NCI-H345 treated with DMSO at 0.1 percent for 48 hours (cell line): ENCODE measurements around the gene RBM14.
"Not testable (repeated sequence)": the region's sequence is repeated elsewhere in the genome, so short reads cannot be mapped to it uniquely, and the experiment has no call there.

Experiments used
- DNase-seq: peaks from one replicate; lab custom pipeline; 2025; ENCODE audit not compliant: unreplicated experiment; lab: John Stamatoyannopoulos, UW

The RBM14 gene

DNA sequence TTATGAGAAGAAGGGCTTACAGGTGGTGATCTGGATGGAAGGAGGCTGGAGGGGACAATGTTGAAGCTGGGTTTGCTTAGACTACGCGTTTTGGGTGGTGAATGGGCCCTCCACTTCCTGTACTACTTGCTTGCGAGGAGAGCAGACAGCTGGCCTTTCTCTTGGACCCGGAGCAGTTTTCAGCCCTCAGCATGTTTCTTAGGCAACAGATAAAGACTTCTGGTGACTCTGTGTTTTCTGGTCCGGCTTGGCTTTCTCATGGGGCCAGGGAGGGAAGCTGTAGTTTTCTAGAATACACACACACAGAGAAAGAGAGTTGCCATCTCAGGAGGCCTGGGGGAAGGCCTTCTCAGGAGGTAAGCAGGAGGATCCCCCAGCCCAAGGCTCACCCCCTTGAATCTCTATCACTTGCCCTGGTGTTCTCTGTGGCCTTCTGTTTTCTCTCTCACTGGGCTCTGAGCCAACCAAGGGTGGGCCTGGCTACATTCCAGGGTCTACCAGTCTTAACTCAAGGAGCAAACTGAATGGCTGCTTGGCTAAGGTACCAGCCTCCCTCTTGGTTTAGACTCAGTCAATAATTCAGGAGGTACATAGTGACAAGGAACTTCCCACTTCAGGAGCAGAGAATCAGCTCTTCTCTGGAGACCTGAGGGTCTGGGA lies 21.1 kb upstream of the RBM14 start:
- no peak for DNase-seq

DNA sequence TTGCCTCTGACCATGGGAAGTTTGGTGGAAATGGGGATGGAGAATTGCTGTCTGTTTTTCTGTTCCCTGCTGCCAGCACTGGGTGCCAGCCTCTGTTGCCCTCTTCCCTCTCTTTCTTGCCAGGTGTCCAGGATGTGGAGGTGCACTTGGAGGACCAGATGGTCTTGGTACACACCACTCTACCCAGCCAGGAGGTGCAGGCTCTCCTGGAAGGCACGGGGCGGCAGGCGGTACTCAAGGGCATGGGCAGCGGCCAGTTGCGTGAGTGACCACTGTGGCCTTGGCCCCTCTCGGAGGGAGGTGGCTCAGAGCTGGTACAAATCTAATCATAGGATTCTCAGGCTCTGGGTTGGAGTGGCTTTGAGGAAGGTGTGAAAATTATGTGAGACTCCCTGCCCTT lies 17.4 kb upstream of the RBM14 start:
- DNase-seq: no peak

DNA sequence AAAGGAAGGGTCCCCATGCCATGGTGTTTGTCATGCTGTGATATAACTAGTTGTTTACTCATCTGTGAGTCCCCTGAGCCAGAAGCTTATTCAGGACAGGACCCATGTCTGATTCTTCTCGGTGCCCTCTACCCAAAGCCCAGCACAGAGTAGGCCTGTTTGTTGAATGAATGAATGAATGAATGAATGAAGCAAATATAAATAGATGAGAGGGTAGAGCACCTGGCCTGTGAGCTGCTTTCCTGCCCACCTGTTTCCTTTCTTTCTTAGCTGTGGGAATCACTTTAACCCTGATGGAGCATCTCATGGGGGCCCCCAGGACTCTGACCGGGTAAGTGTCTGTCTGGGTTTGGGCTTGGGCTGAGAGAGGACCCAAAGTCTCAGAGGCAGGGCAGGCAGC lies 16.2 kb upstream of the RBM14 start:
- DNase-seq: no peak

DNA sequence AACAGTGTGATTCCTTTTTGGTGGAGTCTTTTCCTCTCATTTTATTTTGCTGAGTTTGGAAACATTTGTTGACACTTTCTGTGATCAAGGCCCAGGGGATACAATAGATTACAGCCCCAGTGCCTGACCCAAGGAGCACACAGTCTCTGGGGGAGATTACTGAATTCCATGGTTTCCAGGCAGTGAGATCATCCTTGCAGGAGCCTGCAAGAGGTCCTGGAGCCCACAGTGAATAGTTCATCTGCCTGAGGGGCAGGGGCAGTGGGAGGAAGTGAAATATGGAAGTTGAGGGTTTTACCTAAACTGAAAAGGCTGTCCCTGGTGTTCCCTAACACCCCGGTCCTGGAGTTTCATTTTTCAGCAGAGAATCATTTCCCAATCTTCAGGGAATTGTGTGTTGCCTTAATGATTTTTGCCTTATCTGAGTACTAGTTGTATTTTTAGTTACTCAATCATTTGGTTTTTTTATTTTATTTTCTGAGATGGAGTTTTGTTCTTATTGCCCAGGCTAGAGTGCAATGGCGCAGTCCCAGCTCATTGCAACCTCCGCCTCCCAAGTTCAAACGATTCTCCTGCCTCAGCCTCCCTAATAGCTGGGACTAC lies 15.7 kb upstream of the RBM14 start:
- DNase-seq: no peak

DNA sequence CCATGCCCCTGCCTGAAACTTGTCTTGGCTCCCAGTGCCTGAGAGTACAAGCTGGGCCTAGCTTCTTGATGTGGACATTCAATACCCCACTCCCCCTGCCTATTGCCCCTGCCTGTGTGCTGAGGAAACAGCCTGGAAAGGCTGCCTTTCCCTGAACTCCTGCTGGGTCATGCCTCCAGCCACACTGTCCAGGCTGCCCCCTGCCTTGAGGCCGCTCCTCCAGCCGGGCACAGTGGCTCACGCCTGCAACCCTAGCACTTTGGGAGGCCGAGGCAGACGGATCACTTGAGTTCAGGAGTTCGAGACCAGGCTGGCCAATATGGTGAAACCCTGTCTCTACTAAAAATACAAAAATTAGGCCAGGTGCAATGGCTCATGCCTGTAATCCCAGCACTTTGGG lies 13.4 kb upstream of the RBM14 start:
- DNase-seq: no peak

DNA sequence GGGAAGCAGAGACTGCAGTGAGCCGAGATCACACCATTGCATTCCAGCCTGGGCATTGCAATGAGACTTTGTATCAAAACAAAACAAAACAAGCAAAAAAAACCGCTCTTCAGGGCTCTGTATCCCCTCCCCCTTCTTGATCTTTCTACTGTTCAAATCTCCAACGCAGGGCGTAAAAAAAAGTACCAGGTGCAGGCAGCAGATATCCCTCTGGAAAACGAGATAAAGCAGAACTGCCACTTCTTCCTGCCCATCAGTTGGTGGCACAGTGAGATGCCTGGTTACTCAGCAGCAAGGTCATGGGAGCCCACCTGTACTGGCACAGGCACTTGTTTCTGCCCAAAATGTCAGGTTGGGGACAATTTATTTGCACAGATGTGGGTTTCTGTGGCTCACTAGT lies 12.3 kb upstream of the RBM14 start:
- no peak for DNase-seq

DNA sequence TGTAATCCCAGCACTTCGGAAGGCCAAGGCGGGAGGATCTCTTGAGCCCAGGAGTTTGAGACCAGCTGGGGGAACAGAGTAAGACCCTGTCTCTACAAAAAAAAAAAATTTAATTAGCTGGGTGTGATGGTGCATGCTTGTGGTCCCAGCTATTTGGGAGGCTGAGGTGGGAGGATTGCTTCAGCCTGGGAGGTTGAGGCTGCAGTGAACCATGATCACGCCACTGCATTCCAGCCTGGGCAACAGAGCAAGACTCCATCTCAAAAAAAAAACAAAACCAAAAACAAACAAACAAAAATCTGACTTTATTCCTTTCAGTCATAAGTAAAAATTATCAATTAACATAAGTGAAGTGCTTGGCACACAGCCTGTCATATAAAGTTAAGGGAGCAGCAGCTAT lies 9.8 kb upstream of the RBM14 start:
- DNase-seq: not testable (repeated sequence)

DNA sequence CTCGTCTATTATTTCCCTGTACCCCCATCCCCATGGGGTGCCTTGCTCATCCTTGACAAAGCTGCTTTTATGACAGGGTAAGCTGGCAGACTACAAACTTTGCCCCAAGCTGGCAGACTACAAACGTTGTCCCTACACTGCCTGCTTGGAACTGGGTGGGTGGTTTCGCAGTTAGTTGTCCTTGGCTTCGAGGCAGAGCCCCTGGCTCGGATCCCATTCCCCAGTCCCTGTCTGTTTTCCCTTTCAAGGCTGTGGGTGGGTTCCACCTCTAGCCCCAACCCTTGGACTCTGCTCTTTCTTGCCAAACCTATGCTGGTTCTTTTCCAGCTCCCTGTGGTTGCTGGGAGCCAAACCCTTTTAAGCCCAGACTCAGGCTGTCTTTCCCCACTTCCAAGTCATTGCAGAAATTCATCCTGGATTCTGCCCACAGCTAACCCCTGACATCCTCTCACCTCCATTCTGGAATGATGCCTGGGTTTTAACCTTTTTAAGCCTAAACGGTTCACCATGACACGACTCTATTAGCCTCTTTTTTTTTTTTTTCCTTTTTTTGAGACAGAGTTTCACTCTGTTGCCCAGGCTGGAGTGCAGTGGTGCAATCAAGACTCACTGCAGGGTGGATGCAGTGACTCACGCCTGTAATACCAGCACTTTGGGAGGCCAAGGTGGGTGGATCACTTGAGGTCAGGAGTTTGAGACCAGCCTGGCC lies 9.2 kb upstream of the RBM14 start:
- DNase-seq: no peak

DNA sequence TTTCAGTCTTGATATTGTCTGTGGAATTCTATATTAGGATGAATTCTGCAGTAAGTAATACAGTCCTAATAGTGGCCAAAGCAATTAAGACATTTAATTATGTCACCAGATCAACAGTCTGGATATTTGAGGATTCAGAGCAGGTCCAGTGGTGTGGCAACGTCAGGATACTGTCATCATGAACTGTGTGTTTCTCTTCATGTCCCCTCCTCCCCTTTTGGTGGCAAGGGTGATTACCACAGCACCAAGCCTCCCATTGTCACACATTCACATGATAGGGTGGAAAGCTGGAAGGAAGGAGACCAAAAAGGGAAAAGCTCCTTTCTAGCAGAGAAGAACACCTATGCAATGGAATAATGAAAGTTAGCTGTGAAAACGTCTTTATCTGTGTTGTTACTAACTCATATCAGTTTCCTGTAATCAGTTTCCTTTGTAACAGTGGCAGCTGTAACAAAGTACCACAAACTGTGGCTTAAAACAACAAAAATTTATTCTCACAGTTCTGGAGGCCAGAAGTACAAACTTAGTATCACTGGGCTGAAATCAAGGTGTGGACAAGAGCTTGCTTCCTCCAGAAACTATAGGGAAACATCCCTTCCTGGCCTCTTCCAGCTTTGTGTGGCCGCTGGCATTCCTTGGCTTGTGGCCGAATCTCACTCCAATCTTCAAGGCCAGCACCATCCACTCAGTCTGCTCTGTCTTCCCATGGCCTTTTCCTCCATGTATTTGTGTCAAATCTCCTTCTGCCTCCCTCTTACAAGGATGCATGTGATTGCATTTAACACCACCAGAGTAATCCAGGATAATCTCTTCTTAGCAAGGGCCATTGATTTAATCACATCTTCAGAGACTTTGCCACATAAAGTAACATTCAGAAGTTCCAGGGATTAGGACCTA lies 6.5 kb upstream of the RBM14 start:
- DNase-seq: no peak

DNA sequence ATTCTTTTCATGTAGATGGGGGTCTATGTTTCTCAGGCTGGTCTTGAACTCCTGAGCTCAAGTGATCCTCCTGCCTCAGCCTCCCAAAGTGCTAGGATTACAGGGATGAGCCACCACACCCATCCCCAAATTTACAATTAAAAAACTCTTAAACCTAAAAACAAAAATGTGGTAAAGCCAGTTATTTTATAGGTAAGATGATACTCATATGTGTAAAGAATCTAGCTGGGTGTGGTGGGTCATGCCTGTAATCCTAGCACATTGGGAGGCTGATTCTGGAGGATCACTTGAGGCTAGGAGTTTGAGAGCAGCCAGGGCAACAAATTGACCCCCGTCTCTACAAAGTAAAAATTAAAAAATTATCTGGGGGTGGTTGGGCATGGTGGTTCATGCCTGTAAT lies 4.0 kb upstream of the RBM14 start:
- no peak for DNase-seq

DNA sequence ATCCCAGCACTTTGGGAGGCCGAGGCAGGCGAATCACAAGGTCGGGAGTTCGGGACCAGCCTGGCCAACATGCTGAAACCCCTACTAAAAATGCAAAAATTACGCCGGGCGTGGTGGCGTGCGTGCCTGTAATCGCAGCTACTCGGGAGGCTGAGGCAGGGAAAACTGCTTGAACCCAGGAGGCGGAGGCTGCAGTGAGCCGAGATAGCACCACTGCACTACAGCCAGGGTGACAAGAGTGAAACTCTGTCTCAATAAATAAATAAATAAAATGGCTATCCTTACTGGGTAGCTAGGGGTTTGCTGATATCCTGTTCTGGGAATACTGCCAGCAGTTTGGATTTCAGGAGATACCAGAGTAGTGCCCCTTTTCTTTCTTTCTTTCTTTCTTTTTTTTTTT lies 2.4 kb upstream of the RBM14 start:
- no peak for DNase-seq

DNA sequence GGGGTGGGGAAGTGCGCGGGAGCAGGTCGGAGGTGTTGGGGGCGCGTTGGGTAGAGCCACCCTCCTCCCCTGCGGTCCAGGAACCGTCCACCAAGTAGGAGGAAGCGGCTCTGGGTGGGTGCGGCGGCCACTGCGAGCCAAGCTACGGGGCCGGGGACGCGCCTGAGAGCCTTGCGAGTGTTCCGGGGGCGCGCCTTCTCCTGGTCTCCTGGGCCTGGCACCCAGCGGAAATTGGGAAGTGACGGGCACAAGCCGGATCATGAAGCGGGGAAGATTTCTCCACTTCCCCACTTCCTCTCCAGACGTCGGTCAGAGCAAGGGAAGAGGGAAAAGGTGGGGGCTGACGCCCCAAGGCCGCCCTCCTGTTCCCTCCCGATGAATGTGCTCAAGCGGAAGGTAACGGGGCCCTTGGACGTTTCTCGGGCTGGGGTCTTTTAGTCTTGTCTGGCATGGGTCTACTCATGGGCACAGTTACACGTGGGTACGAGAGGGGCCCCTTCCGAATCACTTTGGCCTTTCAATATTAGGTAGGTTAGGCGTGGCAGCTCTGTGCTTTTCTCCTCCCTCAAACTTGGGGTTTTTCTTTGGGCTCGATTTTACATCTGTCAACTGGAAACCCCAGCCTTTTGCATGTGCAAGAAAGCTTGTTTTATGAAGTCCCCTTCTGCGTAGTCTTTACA lies 865 bp downstream of the RBM14 start:
- no peak for DNase-seq

DNA sequence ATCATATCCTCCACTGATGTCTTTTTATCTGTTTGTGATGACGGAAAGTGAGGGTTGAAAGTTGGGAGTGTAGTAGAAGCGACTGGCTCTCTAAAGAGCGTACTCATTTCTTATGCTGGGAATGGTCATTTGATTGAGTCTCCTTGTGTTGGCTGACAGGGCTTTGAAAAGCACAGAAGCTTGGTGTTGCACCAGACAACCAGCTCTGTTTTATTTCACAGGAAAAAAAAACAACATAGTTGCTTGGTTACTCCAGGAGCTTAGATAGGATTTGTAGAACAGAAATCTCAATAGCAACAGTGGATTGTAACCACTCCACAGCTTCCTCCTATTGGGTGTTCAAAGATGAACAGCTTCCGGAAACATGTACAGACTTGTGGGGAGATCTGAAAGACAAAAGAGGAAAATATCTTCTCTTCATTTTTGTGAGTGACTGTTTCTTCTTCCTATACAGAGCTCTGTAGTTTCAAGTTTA lies 2.7 kb downstream of the RBM14 start:
- no peak for DNase-seq

DNA sequence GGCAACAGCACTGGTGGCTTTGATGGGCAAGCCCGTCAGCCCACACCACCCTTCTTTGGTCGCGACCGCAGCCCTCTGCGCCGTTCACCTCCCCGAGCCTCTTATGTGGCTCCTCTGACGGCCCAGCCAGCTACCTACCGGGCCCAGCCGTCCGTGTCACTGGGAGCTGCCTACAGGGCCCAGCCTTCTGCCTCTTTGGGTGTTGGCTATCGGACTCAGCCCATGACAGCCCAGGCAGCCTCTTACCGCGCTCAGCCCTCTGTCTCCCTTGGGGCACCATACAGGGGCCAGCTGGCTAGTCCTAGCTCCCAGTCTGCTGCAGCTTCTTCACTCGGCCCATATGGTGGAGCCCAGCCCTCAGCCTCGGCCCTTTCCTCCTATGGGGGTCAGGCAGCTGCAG lies 8.0 kb downstream of the RBM14 start:
- DNase-seq: no peak

DNA sequence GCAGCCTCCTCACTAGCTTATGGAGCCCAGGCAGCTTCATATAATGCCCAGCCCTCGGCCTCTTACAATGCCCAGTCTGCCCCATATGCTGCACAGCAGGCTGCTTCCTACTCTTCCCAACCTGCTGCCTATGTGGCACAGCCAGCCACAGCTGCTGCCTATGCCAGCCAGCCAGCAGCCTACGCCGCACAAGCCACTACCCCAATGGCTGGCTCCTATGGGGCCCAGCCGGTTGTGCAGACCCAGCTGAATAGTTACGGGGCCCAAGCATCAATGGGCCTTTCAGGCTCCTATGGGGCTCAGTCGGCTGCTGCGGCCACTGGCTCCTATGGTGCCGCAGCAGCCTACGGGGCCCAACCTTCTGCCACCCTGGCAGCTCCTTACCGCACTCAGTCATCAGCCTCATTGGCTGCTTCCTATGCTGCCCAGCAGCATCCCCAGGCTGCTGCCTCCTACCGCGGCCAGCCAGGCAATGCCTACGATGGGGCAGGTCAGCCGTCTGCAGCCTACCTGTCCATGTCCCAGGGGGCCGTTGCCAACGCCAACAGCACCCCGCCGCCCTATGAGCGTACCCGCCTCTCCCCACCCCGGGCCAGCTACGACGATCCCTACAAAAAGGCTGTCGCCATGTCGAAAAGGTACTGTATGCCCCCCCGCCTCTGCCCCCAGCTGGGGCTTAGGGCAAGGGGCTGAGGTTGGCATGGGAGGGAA lies 8.8 kb downstream of the RBM14 start:
- no peak for DNase-seq

DNA sequence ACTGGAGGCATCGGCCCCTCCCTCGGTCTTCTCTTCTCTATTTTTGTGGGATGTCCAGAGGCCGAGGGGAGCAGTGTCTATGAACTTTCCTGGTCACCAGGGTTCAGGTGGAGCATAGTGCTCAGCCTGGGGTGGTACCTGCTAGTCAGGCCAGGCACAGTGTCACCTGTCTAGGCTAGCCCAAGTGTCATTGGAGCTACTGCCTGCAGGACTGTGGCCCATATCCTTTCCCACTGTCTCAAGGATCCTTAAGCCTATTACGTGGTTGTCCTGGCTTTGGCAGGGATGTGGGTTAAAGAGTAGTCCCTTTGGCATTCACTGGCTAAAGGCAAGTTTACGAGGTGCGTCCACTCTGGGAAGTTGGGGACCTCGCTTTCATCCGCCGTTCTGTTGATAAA lies 9.3 kb downstream of the RBM14 start:
- DNase-seq: no peak

DNA sequence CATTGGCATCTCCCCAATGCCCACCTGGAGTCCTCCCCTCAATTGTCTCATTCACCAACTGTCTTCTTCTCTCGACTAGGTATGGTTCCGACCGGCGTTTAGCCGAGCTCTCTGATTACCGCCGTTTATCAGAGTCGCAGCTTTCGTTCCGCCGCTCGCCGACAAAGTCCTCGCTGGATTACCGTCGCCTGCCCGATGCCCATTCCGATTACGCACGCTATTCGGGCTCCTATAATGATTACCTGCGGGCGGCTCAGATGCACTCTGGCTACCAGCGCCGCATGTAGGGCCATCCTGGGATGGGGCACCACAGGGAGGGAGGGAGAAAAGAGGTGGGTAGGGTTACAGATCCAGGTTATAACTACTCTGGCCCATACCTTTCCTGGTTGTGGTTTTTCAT lies 10.0 kb downstream of the RBM14 start:
- no peak for DNase-seq

DNA sequence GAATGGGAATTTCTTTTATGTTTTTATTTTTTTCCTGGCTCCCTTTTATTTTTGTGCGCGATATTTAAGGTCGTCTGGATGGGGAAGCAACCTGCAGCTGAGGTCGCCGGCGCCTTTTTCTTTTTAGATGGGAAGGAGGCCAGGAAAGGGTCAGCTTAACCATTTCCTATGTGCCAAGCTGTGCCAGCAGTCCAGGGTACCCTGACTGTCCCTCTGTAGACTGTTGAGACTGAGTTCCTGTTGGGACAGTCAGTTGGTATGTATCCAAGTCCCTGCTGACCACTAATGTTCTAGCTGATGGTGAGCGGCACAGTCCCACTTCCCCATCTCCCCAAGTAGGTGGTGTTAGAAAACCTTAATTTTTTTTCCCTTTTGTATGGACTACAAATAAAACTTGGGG lies 10.5 kb downstream of the RBM14 start:
- no peak for DNase-seq

DNA sequence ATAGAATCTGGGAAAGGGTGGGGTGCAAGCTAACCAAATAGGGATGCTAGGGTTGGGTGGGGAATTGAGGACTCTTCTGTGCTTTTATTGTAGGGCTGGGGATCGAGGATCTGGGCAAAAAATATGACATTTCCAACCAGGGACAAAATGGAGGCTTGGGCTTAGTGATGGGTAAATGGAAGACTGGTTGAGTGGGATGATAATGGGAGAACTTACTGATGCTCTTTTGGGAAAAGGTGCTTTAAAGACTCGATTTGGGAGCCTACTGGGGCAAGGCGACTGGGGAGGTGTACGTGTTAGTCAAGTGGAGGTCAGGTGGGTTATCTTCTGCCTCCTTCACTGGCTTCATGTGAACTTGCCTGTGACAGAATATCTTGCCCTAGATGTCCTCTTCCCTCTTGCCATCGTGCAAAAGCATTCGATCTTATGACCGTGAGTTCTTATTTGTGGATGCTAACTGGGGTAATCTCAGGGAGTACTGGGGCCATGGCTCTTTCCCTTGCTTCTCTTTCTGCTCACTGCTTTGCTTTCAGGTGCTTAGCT lies 11.7 kb downstream of the RBM14 start:
- DNase-seq: no peak

DNA sequence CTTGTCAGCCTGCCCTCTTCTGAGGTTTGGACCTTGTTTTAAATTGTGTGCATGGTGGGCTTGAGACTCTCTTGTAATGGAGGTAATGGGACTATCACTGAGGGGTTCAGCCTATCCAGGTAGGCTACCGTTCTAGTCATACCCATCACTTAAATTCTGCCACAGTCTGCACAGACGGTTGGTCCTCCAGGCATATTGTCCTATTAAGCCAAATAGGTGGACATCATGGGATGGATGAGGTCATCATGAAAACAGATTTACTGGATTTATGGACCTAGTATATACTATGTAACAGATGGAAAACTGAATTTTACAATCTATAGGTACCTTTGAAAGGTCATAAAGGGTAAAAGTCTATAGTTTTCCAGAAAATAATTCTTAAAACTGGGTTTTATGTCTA lies 12.9 kb downstream of the RBM14 start:
- DNase-seq: no peak
